Measurements from ENCODE around the gene NKAIN4.
"Not testable (repeated sequence)": the region's sequence is repeated elsewhere in the genome, so short reads cannot be mapped to it uniquely, and the experiment has no call there.

The NKAIN4 gene

DNA sequence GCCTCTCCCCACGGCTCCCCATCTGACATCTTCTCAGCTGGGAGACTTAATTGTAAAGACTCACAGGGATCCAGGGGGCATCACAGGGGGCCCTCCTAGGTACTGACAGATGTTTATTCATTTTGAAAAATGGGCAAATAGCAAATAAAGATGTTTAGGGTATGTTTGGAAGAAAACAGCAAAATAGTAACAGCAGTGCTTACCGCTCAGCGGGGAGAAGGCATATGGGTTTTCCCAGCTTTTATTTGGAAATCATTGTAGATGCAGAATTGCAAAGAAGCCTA lies 21.3 kb downstream of the NKAIN4 start:
- no peaks in the 10 kb centered on the region for H3K9me3 Mint-ChIP-seq
- ATAC-seq (replicated peaks; ENCODE audit: extremely low read depth, poor library complexity, severe bottlenecking) (no peak), DNase-seq (ENCODE audit: low spot score in 2 of 2) (no peak)
- no peak overlapping the region for H3K4me3 Mint-ChIP-seq
- no peak overlapping the region for H3K27ac Mint-ChIP-seq (ENCODE audit: low read depth)
- peaks cover 28% of the 10 kb centered on the region for H3K27me3 Mint-ChIP-seq
- H3K36me3 Mint-ChIP-seq (ENCODE audit: insufficient read depth) = peaks cover 2% of the 10 kb centered on the region
- H3K4me1 Mint-ChIP-seq = peaks cover 5% of the 10 kb centered on the region

GRCh38 chr20:63232235-63233060 lies 21.8 kb downstream of the NKAIN4 start:
- DNase-seq (ENCODE audit: low spot score in 2 of 2) = no peak
- Mint-ChIP-seq H3K36me3 (ENCODE audit: insufficient read depth) (peaks cover 2% of the 10 kb centered on the region), H3K4me1 (peaks cover 5% of the 10 kb centered on the region), H3K4me3 (no peak overlapping the region), H3K27ac (ENCODE audit: low read depth) (no peak overlapping the region), H3K27me3 (peaks cover 28% of the 10 kb centered on the region), H3K9me3 (no peaks in the 10 kb centered on the region)
- no peak for ATAC-seq (replicated peaks; ENCODE audit: extremely low read depth, poor library complexity, severe bottlenecking)

DNA sequence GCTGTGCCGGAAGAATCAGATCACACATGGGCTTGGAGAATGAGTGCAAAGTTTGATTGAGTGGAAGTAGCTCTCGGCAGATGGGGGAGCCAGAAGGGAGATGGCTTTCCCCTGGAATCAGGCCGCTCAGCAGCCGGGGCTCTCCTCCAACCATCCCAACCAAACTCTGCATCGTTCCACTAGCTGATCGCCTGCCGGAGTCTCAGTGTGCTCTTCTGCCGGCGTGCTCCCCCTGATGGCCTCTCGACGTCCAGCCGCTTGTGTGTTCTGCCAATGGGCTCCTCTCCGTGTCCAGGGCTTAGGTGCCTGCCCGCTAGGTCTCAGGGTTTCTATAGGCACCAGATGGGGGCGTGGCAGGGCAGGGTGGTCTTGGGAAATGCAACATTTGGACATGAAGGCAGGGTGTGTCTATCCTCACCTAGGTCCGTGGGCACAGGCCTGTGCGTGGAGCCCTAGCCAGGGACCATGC lies 23.4 kb downstream of the NKAIN4 start:
- H3K36me3 Mint-ChIP-seq (ENCODE audit: insufficient read depth) = peaks cover 2% of the 10 kb centered on the region
- H3K4me1 Mint-ChIP-seq = peaks cover 5% of the 10 kb centered on the region
- ATAC-seq (replicated peaks; ENCODE audit: extremely low read depth, poor library complexity, severe bottlenecking) (no peak), DNase-seq (ENCODE audit: low spot score in 2 of 2) (no peak)
- peak overlapping the region; percentile 42 for H3K27ac Mint-ChIP-seq (ENCODE audit: low read depth)
- H3K9me3 Mint-ChIP-seq = no peaks in the 10 kb centered on the region
- H3K4me3 Mint-ChIP-seq = no peak overlapping the region
- peaks cover 28% of the 10 kb centered on the region for H3K27me3 Mint-ChIP-seq

- no peak overlapping the region for H3K27ac Mint-ChIP-seq (ENCODE audit: low read depth)
- H3K36me3 Mint-ChIP-seq (ENCODE audit: insufficient read depth) = peaks cover 2% of the 10 kb centered on the region
- no peak overlapping the region for H3K4me3 Mint-ChIP-seq
- peaks cover 28% of the 10 kb centered on the region for H3K27me3 Mint-ChIP-seq
- H3K9me3 Mint-ChIP-seq = no peaks in the 10 kb centered on the region
- no peaks in the 10 kb centered on the region for H3K4me1 Mint-ChIP-seq
- DNase-seq (ENCODE audit: low spot score in 2 of 2) = no peak
- ATAC-seq (replicated peaks; ENCODE audit: extremely low read depth, poor library complexity, severe bottlenecking) = no peak
Measured at GRCh38 chr20:63228806-63229205, 25.5 kb downstream of the NKAIN4 start.

- no peak for DNase-seq (ENCODE audit: low spot score in 2 of 2)
- Mint-ChIP-seq H3K27ac (ENCODE audit: low read depth) (no peak overlapping the region), H3K9me3 (no peaks in the 10 kb centered on the region), H3K4me3 (no peak overlapping the region), H3K27me3 (peaks cover 28% of the 10 kb centered on the region), H3K36me3 (ENCODE audit: insufficient read depth) (peaks cover 2% of the 10 kb centered on the region), H3K4me1 (no peaks in the 10 kb centered on the region)
- no peak for ATAC-seq (replicated peaks; ENCODE audit: extremely low read depth, poor library complexity, severe bottlenecking)
Measured at GRCh38 chr20:63227260-63227659, 27.0 kb downstream of the NKAIN4 start.

- H3K9me3 Mint-ChIP-seq = no peaks in the 10 kb centered on the region
- no peak for ATAC-seq (replicated peaks; ENCODE audit: extremely low read depth, poor library complexity, severe bottlenecking)
- H3K4me3 Mint-ChIP-seq = no peak overlapping the region
- peaks cover 26% of the 10 kb centered on the region for H3K27me3 Mint-ChIP-seq
- peaks cover 2% of the 10 kb centered on the region for H3K36me3 Mint-ChIP-seq (ENCODE audit: insufficient read depth)
- H3K27ac Mint-ChIP-seq (ENCODE audit: low read depth) = no peak overlapping the region
- DNase-seq (ENCODE audit: low spot score in 2 of 2) = no peak
- H3K4me1 Mint-ChIP-seq = no peaks in the 10 kb centered on the region
Measured at GRCh38 chr20:63226042-63226943, 28.0 kb downstream of the NKAIN4 start.

DNA sequence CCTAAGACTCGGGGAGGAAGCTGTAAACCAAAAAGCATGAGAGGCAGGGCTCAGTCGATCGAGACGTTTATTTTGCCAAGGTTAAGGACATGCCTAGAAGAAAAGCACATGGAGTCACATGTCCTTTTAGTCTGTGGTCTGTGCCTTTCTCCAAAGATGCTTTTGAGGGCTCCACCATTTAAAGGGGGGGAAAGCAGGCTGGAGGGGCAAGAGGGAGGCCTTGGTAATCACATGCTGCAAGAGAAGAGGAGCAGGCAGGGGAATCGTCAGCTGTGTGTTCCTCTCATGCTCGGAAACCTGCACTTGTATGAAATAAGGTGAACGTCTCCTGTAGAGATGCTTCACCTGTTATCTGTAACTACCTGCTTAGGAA lies 29.2 kb downstream of the NKAIN4 start:
- no peaks in the 10 kb centered on the region for H3K9me3 Mint-ChIP-seq
- no peak overlapping the region for H3K27ac Mint-ChIP-seq (ENCODE audit: low read depth)
- no peak for ATAC-seq (replicated peaks; ENCODE audit: extremely low read depth, poor library complexity, severe bottlenecking)
- H3K36me3 Mint-ChIP-seq (ENCODE audit: insufficient read depth) = peaks cover 2% of the 10 kb centered on the region
- DNase-seq (ENCODE audit: low spot score in 2 of 2) = no peak
- peaks cover 14% of the 10 kb centered on the region for H3K27me3 Mint-ChIP-seq
- H3K4me1 Mint-ChIP-seq = no peaks in the 10 kb centered on the region
- no peak overlapping the region for H3K4me3 Mint-ChIP-seq

DNA sequence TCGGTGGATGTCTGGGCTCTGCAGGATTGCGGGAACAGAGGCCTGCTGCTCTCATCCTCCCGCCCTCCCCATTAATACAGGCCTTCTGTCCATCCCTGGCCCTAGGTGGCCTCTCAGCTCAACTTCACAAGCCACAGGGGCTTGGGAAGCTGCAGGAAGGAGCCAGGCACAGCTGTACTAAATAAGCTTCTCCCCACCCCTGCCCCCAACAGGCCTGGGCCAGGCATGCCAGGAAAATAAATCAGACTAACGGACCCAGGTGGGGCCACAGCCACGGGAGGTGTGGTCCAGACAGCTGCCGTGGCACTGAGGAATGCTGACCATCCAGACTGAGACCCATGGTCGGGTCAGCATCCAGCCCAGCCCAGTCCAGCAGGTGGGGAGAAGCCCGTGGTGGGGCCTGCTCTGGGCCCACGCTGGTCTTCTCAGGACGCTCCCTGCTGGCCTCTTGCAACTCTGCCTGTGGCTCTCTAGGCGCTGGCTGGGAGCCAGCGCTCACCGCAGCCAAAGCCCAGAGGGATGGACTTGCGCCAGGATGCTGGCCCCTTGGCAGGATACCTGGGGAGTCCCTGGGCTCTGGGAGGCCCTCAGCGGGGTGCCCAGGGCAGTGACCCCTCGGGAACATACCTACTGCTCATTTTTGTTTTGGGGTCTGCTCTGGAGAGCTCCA lies 29.7 kb downstream of the NKAIN4 start:
- ATAC-seq (replicated peaks; ENCODE audit: extremely low read depth, poor library complexity, severe bottlenecking) (no peak), DNase-seq (ENCODE audit: low spot score in 2 of 2) (no peak)

DNA sequence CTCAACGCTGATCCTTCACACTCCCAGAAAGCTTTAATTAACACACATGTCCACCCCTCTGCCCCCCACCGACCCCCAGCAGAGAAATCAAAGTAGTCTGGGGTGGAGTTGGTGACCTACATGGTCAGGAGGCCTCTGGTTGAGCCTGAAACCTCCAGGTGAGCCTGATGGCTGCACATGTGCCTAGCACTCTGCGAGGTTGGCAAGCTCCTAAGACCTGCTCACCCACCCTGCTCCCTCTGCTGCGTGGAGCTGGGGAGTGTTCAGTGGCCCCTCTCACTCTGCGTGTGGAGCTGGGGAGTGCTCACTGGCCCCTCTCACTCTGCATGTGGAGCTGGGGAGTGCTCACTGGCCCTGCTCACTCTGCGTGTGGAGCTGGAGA lies 30.4 kb downstream of the NKAIN4 start:
- DNase-seq (ENCODE audit: low spot score in 2 of 2) (no peak), ATAC-seq (replicated peaks; ENCODE audit: extremely low read depth, poor library complexity, severe bottlenecking) (no peak)
- Mint-ChIP-seq H3K9me3 (no peaks in the 10 kb centered on the region), H3K27ac (ENCODE audit: low read depth) (no peak overlapping the region), H3K4me3 (no peak overlapping the region), H3K36me3 (ENCODE audit: insufficient read depth) (peaks cover 2% of the 10 kb centered on the region), H3K4me1 (no peaks in the 10 kb centered on the region), H3K27me3 (peaks cover 1% of the 10 kb centered on the region)

More for the DNA sequence above, 29.7 kb downstream of the NKAIN4 start:
- Mint-ChIP-seq H3K4me1 (no peaks in the 10 kb centered on the region), H3K36me3 (ENCODE audit: insufficient read depth) (peaks cover 2% of the 10 kb centered on the region), H3K27ac (ENCODE audit: low read depth) (no peak overlapping the region), H3K27me3 (peaks cover 8% of the 10 kb centered on the region), H3K4me3 (no peak overlapping the region), H3K9me3 (no peaks in the 10 kb centered on the region)

DNA sequence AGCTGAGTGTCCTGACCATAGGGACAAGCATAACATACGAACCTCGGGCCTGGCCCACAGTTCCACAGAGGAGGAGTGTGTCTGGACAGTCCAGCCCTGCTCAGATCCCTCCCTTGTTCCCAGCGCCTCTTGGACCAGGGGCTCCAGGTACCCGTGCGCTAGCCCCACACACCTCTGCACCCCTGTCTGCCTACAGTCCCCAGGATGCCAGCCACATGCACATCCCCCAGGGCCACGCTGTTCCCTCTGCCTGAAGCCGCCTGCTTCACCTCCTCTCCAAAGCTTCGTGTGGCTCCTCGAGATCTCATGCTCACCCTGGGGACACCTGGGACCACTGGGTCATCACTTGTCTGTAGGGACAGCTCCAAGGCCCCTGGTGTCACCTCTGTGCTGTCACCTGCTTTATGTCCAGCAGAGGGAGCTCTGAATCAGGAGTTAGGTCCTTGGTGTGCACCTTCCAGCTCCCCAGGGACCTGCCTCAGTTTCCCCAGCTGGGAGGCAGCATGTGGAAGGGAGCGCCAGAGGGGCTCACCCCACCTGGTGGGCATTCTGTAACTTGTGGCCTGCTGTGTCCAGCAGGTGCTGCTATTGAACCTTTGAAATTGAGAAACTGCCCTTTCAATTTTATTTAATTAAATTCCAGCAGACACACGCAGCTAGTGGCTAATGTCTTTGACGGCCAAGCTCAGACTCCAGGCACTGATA lies 31.0 kb downstream of the NKAIN4 start:
- no peak for ATAC-seq (replicated peaks; ENCODE audit: extremely low read depth, poor library complexity, severe bottlenecking)
- no peak overlapping the region for H3K27ac Mint-ChIP-seq (ENCODE audit: low read depth)

GRCh38 chr20:63222541-63222940 lies 31.7 kb downstream of the NKAIN4 start:
- no peak for ATAC-seq (replicated peaks; ENCODE audit: extremely low read depth, poor library complexity, severe bottlenecking)
- no peaks in the 10 kb centered on the region for H3K27me3 Mint-ChIP-seq

More for the DNA sequence above, 31.0 kb downstream of the NKAIN4 start:
- Mint-ChIP-seq H3K9me3 (no peaks in the 10 kb centered on the region), H3K4me1 (no peaks in the 10 kb centered on the region), H3K4me3 (no peak overlapping the region), H3K36me3 (ENCODE audit: insufficient read depth) (no peaks in the 10 kb centered on the region), H3K27me3 (no peaks in the 10 kb centered on the region)
- peak in 1 of 2 donors; percentile 27 for DNase-seq (ENCODE audit: low spot score in 2 of 2)

GRCh38 chr20:63221400-63222053 lies 32.7 kb downstream of the NKAIN4 start:
- H3K9me3 Mint-ChIP-seq; H3K27me3 Mint-ChIP-seq; H3K36me3 Mint-ChIP-seq (ENCODE audit: insufficient read depth); H3K4me1 Mint-ChIP-seq; H3K4me3 Mint-ChIP-seq; ATAC-seq (replicated peaks; ENCODE audit: extremely low read depth, poor library complexity, severe bottlenecking); DNase-seq (ENCODE audit: low spot score in 2 of 2); H3K27ac Mint-ChIP-seq (ENCODE audit: low read depth): not testable (repeated sequence)

More at GRCh38 chr20:63222541-63222940, 31.7 kb downstream of the NKAIN4 start:
- no peak overlapping the region for H3K27ac Mint-ChIP-seq (ENCODE audit: low read depth)
- DNase-seq (ENCODE audit: low spot score in 2 of 2) = no peak
- no peaks in the 10 kb centered on the region for H3K4me1 Mint-ChIP-seq
- no peaks in the 10 kb centered on the region for H3K9me3 Mint-ChIP-seq
- no peak overlapping the region for H3K4me3 Mint-ChIP-seq
- H3K36me3 Mint-ChIP-seq (ENCODE audit: insufficient read depth) = no peaks in the 10 kb centered on the region

All from central memory CD8-positive, alpha-beta T cell (primary cell).